K562 (cell line): Measurements from ENCODE around the gene EFNA5.

ENCODE experiments used
- CEBPG ChIP-seq, 3 experiments: fragments of 200-800 bp in 1 of 3; sonication (Bioruptor generic) in 1 of 3; sonication (generic) in 1 of 3; formaldehyde crosslinking in 1 of 3; IDR thresholded peaks in 2 of 3; conservative IDR thresholded peaks in 1 of 3; 2 replicates each; pipeline versions ENCODE4 v1.6.1 to v1.8.0; 2016 to 2022; ENCODE audit warnings: missing compliant biosample characterization in 2 of 3, missing genetic modification characterization in 2 of 3, mild to moderate bottlenecking in 1 of 3, missing genetic modification reagents in 1 of 3
- ELF2 ChIP-seq: fragments of 250-450 bp; sonication (Bioruptor Pico); IDR thresholded peaks from 2 replicates; pipeline ENCODE4 v1.5.0; 2021; ENCODE audit warnings: mild to moderate bottlenecking
- GMEB1 ChIP-seq: fragments of 250-450 bp; sonication (Bioruptor Pico); IDR thresholded peaks from 2 replicates; pipeline ENCODE4 v1.4.0; 2020; ENCODE audit warnings: mild to moderate bottlenecking
- HLTF ChIP-seq: fragments of 450-650 bp; IDR thresholded peaks from 2 replicates; pipeline ENCODE4 v1.6.1; 2016
- KLF1 ChIP-seq: fragments of 450-650 bp; IDR thresholded peaks from 2 replicates; pipeline ENCODE4 v1.6.1; 2016; ENCODE audit warnings: missing genetic modification characterization, missing compliant biosample characterization
- KLF13 ChIP-seq: fragments of 450-650 bp; IDR thresholded peaks from 2 replicates; pipeline ENCODE4 v1.6.1; 2016; ENCODE audit warnings: missing genetic modification characterization, low read depth, mild to moderate bottlenecking, missing compliant biosample characterization, moderate library complexity, borderline replicate concordance
- USF2 ChIP-seq: sonication (generic); formaldehyde crosslinking; IDR thresholded peaks from 2 replicates; pipeline ENCODE4 v1.5.0; 2020; ENCODE audit warnings: missing genetic modification reagents

- TF ChIP-seq GMEB1 (CRISPR knock-in tag) (no peak), KLF1 (tag) (no peak), CEBPG (CRISPR knock-in tag; IDR thresholded peaks at IDR 0.05) (no peak), CEBPG (tag; conservative IDR thresholded peaks at IDR 0.05 in 1 of 2, IDR thresholded peaks at IDR 0.05 in 1 of 2) (no peak), HLTF (no peak), USF2 (CRISPR knock-in tag) (no peak), KLF13 (no peak), ELF2 (CRISPR knock-in tag) (no peak)
Measured at GRCh38 chr5:107673039-107673367, 2.3 kb upstream of the EFNA5 start.
